ENCODE data around the gene RLN1.

The RLN1 gene

DNA sequence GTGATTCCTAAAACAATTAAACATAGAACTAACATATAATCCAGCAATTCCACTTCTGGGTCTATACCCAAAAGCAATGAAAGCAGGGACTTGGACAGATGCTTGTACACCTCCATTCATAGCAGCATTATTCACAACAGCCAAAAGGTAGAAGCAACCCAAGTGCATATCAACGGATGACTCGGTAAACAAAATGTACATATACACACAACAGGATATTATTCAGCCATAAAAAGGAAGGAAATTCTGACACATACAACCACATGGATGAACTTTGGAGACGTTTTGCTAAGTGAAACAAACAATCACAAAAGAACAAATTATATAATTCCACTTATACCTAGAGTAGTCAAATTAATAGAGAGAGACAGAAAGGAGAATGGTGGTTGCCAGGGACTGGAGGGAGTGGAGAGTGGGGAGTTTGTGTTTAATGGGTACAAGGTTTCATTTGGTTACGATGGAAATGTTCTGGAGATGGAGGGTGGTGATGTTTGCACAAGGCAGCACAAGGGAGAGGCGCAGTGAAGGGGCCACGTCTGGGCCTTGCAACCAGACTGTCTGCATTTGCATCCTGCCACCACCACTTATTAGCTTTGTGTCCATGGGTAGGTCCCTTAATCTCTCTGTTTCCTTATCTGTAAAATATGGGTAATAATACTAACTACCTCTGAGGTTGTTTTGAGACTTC is 36.3 kb upstream of the RLN1 start:
- no peak overlapping the region for H4K8ac ChIP-seq (ENCODE audit: low read depth, low read length)
- no CpG with 5 or more reads among the region's 6 CpGs for WGBS (ENCODE audit: extremely low coverage, insufficient coverage, low lambda C conversion rate)
- no peak overlapping the region for H4K5ac ChIP-seq (ENCODE audit: low read length)
- H3K4ac ChIP-seq (ENCODE audit: low read depth, low read length): no peak overlapping the region
- no peak overlapping the region for H3K4me2 ChIP-seq (ENCODE audit: low read length)
- H2BK120ac ChIP-seq (ENCODE audit: low read depth, low read length): no peak overlapping the region
- H2AK5ac ChIP-seq (ENCODE audit: low read length): no peak overlapping the region
- no peak overlapping the region for H3K56ac ChIP-seq (ENCODE audit: low read length)
- H3K79me1 ChIP-seq (ENCODE audit: low read length): no peaks in the 10 kb centered on the region
- H2BK15ac ChIP-seq (replicated peaks; ENCODE audit: low read depth): no peak overlapping the region
- no peak overlapping the region for H3K18ac ChIP-seq (ENCODE audit: low read length)
- no peak overlapping the region for H3K23ac ChIP-seq (ENCODE audit: low read length)
- H3K79me2 ChIP-seq (ENCODE audit: control insufficient read depth, insufficient read depth, low read length): no peaks in the 10 kb centered on the region
- H3K4me3 ChIP-seq (ENCODE audit: low read length): no peak overlapping the region
- no peak overlapping the region for H2BK5ac ChIP-seq (ENCODE audit: low read length)
- no peak overlapping the region for H3K9ac ChIP-seq (ENCODE audit: low read length)
- H3K4me1 ChIP-seq (ENCODE audit: control insufficient read depth, low read depth, low read length): no peaks in the 10 kb centered on the region
- H3K36me3 ChIP-seq (ENCODE audit: control insufficient read depth, insufficient read depth, low read length): no peaks in the 10 kb centered on the region
- no peak overlapping the region for H3K27ac ChIP-seq (ENCODE audit: low read depth, low read length)
- no peak for DNase-seq
- H3K27me3 ChIP-seq (ENCODE audit: insufficient read depth, low read length, poor library complexity): no peaks in the 10 kb centered on the region

DNA sequence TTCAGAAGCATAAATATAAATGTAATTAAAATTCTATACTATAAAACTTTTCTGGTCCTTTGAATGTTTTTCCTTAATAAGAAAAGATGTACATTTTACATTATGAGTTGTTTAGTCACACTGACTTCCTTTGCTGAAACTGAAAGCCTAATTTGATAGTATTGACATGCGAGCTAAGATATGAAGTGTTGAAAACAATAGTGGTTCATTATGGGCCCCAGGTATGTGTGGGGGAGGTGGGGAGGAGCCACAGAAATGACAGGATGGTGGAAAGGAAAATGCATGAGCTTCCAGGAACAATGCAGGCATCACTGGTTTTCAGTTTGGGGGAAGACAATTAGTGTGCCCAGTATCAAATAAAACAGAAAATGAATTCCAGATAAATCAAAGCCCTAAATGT is 35.4 kb upstream of the RLN1 start:
- H3K9ac ChIP-seq (ENCODE audit: low read length): no peak overlapping the region
- H3K4me3 ChIP-seq (ENCODE audit: low read length): no peak overlapping the region
- DNase-seq: no peak
- H3K79me1 ChIP-seq (ENCODE audit: low read length): no peaks in the 10 kb centered on the region
- no peaks in the 10 kb centered on the region for H3K79me2 ChIP-seq (ENCODE audit: control insufficient read depth, insufficient read depth, low read length)
- no peaks in the 10 kb centered on the region for H3K27me3 ChIP-seq (ENCODE audit: insufficient read depth, low read length, poor library complexity)
- no peaks in the 10 kb centered on the region for H3K36me3 ChIP-seq (ENCODE audit: control insufficient read depth, insufficient read depth, low read length)
- H2BK15ac ChIP-seq (replicated peaks; ENCODE audit: low read depth): no peak overlapping the region
- H4K8ac ChIP-seq (ENCODE audit: low read depth, low read length): no peak overlapping the region
- H3K4ac ChIP-seq (ENCODE audit: low read depth, low read length): no peak overlapping the region
- no peak overlapping the region for H3K56ac ChIP-seq (ENCODE audit: low read length)
- H2BK120ac ChIP-seq (ENCODE audit: low read depth, low read length): no peak overlapping the region
- H4K5ac ChIP-seq (ENCODE audit: low read length): no peak overlapping the region
- H3K27ac ChIP-seq (ENCODE audit: low read depth, low read length): no peak overlapping the region
- H3K18ac ChIP-seq (ENCODE audit: low read length): no peak overlapping the region
- no peak overlapping the region for H2AK5ac ChIP-seq (ENCODE audit: low read length)
- no CpG with 5 or more reads among the region's 1 CpG for WGBS (ENCODE audit: extremely low coverage, insufficient coverage, low lambda C conversion rate)
- no peak overlapping the region for H3K23ac ChIP-seq (ENCODE audit: low read length)
- H2BK5ac ChIP-seq (ENCODE audit: low read length): no peak overlapping the region
- H3K4me2 ChIP-seq (ENCODE audit: low read length): no peak overlapping the region
- no peaks in the 10 kb centered on the region for H3K4me1 ChIP-seq (ENCODE audit: control insufficient read depth, low read depth, low read length)

DNA sequence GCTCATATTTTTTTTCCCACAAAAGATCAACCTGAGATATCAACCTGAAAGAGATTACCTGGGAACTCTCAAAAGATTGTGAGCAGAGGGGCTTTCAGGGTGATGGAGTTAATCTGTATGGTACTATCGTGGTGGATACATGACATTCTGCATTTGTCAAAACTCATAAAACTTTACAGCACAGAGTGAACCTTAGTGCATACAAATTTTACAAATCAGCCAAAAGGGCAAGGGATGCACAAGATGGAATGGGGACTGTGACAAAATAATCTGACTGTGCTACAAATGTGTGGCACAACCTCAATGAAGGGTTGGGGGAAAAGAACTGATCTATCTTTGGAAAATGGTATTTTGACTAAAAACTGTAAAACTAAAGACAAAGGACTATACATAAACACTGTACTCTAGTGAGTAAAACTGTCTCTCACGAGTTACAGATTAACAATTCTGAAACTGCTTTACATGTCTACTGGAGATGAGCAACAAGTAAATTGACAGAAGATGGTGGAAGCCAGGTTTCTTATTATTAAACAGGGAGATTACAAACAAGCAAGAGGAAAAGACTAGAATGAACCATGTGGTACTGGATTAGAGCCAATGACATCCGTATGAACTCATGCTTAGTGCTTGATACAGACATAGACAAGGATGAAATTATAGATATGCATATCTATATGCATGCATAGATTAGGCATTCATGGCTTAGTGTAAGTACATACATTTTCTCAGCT is 24.8 kb upstream of the RLN1 start:
- Histone ChIP-seq H3K4me2 (ENCODE audit: low read length) (no peak overlapping the region), H3K18ac (ENCODE audit: low read length) (no peak overlapping the region), H4K8ac (ENCODE audit: low read depth, low read length) (no peak overlapping the region), H3K27me3 (ENCODE audit: insufficient read depth, low read length, poor library complexity) (no peaks in the 10 kb centered on the region), H3K4ac (ENCODE audit: low read depth, low read length) (no peak overlapping the region), H3K79me2 (ENCODE audit: control insufficient read depth, insufficient read depth, low read length) (no peaks in the 10 kb centered on the region), H3K9ac (ENCODE audit: low read length) (no peak overlapping the region), H4K5ac (ENCODE audit: low read length) (no peak overlapping the region), H3K23ac (ENCODE audit: low read length) (no peak overlapping the region), H2AK5ac (ENCODE audit: low read length) (no peak overlapping the region), H3K4me1 (ENCODE audit: control insufficient read depth, low read depth, low read length) (no peaks in the 10 kb centered on the region), H2BK5ac (ENCODE audit: low read length) (no peak overlapping the region), H2BK120ac (ENCODE audit: low read depth, low read length) (no peak overlapping the region), H3K79me1 (ENCODE audit: low read length) (no peaks in the 10 kb centered on the region), H2BK15ac (replicated peaks; ENCODE audit: low read depth) (no peak overlapping the region), H3K27ac (ENCODE audit: low read depth, low read length) (no peak overlapping the region), H3K4me3 (ENCODE audit: low read length) (no peak overlapping the region), H3K56ac (ENCODE audit: low read length) (no peak overlapping the region), H3K36me3 (ENCODE audit: control insufficient read depth, insufficient read depth, low read length) (no peaks in the 10 kb centered on the region)
- WGBS (ENCODE audit: extremely low coverage, insufficient coverage, low lambda C conversion rate): no CpG with 5 or more reads among the region's 3 CpGs
- no peak for DNase-seq

DNA sequence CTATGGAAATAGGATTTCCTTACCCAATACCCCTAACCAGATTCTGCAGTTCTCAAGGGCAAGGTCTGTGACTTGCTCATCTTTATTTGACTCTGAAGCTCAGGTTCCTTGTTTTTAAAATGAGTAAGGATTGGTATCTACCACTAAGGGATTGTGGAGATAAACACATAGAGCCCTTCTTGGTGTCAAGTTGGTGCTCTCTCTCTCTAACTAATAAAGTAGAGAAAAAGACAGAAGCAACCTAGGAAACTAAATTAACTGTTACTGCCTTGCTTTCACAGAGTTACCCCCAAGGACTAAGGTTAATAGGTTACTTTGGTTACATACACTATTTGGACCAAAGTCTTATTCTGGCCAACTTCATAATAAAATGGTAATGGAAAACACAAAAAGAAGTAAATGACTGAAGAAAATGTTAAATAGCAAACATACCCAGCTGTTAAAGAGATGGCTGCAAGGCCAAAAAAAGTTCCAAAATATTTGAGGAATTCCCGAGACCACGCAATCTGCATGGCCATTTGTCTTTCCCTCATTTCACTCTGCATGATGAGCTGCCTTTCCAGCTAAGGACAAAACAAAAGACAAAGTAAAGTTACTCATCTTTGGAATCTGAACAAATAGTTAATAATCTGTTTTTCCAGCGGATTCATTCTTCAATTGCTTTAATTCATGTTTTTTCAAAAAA is 21.8 kb upstream of the RLN1 start:
- Histone ChIP-seq H3K9ac (ENCODE audit: low read length) (no peak overlapping the region), H3K79me2 (ENCODE audit: control insufficient read depth, insufficient read depth, low read length) (no peaks in the 10 kb centered on the region), H3K27ac (ENCODE audit: low read depth, low read length) (no peak overlapping the region), H3K79me1 (ENCODE audit: low read length) (no peaks in the 10 kb centered on the region), H4K8ac (ENCODE audit: low read depth, low read length) (no peak overlapping the region), H3K27me3 (ENCODE audit: insufficient read depth, low read length, poor library complexity) (no peaks in the 10 kb centered on the region), H2BK15ac (replicated peaks; ENCODE audit: low read depth) (no peak overlapping the region), H3K36me3 (ENCODE audit: control insufficient read depth, insufficient read depth, low read length) (no peaks in the 10 kb centered on the region), H2BK5ac (ENCODE audit: low read length) (no peak overlapping the region), H3K4me3 (ENCODE audit: low read length) (no peak overlapping the region), H3K56ac (ENCODE audit: low read length) (no peak overlapping the region), H3K4me2 (ENCODE audit: low read length) (no peak overlapping the region), H3K23ac (ENCODE audit: low read length) (no peak overlapping the region), H2AK5ac (ENCODE audit: low read length) (no peak overlapping the region), H3K4me1 (ENCODE audit: control insufficient read depth, low read depth, low read length) (no peaks in the 10 kb centered on the region), H4K5ac (ENCODE audit: low read length) (no peak overlapping the region), H3K4ac (ENCODE audit: low read depth, low read length) (no peak overlapping the region), H3K18ac (ENCODE audit: low read length) (no peak overlapping the region), H2BK120ac (ENCODE audit: low read depth, low read length) (no peak overlapping the region)
- no CpG with 5 or more reads among the region's 3 CpGs for WGBS (ENCODE audit: extremely low coverage, insufficient coverage, low lambda C conversion rate)
- peak; percentile 32 for DNase-seq

DNA sequence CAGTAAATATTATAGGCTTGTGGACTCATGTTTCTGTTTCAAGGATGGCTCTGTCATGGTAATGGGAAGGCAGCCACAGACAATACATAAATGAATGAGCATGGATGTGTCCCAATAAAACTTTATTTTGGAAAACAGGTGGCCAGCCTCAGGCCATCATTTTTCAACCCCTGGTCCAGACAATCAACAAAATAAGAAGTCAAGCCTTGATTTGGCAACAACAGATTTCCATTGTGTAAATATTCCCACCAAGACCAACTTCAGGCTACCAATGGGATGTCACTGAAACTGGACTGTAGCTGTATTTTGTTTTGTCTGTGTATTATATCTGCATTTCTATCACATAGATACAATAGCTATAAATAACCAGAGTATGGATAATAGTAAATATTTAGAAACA is 20.7 kb upstream of the RLN1 start:
- Histone ChIP-seq H3K4me2 (ENCODE audit: low read length) (no peak overlapping the region), H3K36me3 (ENCODE audit: control insufficient read depth, insufficient read depth, low read length) (no peaks in the 10 kb centered on the region), H3K27ac (ENCODE audit: low read depth, low read length) (no peak overlapping the region), H3K27me3 (ENCODE audit: insufficient read depth, low read length, poor library complexity) (no peaks in the 10 kb centered on the region), H3K4ac (ENCODE audit: low read depth, low read length) (no peak overlapping the region), H2AK5ac (ENCODE audit: low read length) (no peak overlapping the region), H4K8ac (ENCODE audit: low read depth, low read length) (no peak overlapping the region), H3K79me2 (ENCODE audit: control insufficient read depth, insufficient read depth, low read length) (no peaks in the 10 kb centered on the region), H2BK120ac (ENCODE audit: low read depth, low read length) (no peak overlapping the region), H2BK15ac (replicated peaks; ENCODE audit: low read depth) (no peak overlapping the region), H3K4me1 (ENCODE audit: control insufficient read depth, low read depth, low read length) (no peaks in the 10 kb centered on the region), H3K18ac (ENCODE audit: low read length) (no peak overlapping the region), H3K4me3 (ENCODE audit: low read length) (no peak overlapping the region), H3K23ac (ENCODE audit: low read length) (no peak overlapping the region), H4K5ac (ENCODE audit: low read length) (no peak overlapping the region), H2BK5ac (ENCODE audit: low read length) (no peak overlapping the region), H3K9ac (ENCODE audit: low read length) (no peak overlapping the region), H3K79me1 (ENCODE audit: low read length) (no peaks in the 10 kb centered on the region), H3K56ac (ENCODE audit: low read length) (no peak overlapping the region)
- DNase-seq: no peak
